ENCODE results near the gene SSR1.
A peak's percentile ranks its signal among the peaks of the same experiment; 100 is the strongest.
"Not testable (repeated sequence)": the region's sequence is repeated elsewhere in the genome, so short reads cannot be mapped to it uniquely, and the experiment has no call there.

Gene SSR1

GRCh38 chr6:7312616-7313504 is at the start of gene SSR1:
SSR1 (minus strand) TSS chr6:7313199; CDS start chr6:7313120, 79 bp downstream.
- DNase-seq (ENCODE audit: low spot score) (peak; percentile 85), FAIRE-seq (peak; percentile 58)

DNA sequence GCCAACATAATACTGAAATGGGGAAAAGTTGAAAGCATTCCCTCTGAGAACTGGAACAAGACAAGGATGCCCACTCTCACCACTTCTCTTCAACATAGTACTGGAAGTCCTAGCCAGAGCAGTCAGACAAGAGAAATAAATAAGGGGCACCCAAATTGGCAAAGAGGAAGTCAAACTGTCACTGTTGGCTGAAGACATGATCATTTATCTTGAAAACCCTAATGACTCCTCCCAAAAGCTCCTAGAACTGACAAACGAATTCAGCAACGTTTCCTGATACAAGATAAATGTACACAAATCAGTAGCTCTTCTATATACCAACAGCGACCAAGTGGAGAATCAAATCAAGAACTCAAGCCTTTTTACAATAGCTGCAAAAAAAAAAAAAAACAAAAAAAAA is 38.9 kb upstream of the SSR1 start:
- not testable (repeated sequence) for FAIRE-seq; DNase-seq (ENCODE audit: low spot score)

GRCh38 chr6:7350591-7350990 is 37.6 kb upstream of the SSR1 start:
- not testable (repeated sequence) for FAIRE-seq; DNase-seq (ENCODE audit: low spot score)

DNA sequence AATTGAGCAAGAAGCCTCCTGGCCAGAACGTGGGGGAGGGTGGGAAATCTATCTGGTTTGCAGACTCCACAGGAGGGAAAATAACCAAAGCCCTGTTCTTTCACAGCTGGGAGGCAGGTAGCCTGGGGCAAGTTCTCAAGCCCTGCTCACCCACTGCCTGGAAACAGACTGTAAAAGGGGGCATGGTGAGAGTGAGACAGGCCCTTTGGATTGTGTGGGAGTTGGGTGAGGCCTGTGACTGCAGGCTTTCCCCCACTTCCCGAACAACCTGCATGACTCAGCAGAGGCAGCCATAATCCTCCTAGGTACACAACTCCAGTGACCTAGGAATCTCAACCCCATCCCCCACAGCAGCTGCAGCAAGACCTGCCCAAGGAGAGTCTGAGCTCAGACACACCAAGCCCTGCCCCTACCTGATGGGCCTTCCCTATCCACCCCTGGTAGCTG is 34.6 kb upstream of the SSR1 start:
- FAIRE-seq = not testable (repeated sequence)
- peak; percentile 18 for DNase-seq (ENCODE audit: low spot score)

DNA sequence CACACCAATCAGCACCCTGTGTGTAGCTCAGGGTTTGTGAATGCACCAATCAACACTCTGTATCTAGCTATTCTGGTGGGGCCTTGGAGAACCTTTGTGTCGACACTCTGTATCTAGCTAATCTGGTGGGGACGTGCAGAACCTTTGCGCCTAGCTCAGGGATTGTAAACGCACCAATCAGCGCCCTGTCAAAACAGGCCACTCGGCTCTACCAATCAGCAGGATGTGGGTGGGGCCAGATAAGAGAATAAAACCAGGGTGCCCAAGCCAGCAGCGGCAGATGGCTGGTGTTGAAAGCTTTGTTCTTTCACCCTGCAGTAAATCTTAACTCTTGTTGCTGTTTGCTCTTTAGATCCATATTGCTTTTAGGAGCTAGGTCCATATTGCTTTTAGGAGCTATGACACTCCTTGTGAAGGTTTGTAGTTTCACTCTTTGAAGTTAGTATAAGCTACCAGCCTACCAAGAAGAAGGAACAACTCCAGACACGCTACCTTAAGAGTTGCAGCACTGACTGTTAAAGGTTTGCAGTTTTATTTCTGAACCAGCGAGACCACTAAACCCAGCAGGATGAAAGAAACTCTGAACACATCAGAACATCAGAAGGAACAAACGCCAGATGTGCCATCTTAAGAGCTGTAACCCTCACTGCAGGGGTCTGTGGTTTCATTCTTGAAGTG is 31.9 kb upstream of the SSR1 start:
- not testable (repeated sequence) for DNase-seq (ENCODE audit: low spot score); FAIRE-seq

DNA sequence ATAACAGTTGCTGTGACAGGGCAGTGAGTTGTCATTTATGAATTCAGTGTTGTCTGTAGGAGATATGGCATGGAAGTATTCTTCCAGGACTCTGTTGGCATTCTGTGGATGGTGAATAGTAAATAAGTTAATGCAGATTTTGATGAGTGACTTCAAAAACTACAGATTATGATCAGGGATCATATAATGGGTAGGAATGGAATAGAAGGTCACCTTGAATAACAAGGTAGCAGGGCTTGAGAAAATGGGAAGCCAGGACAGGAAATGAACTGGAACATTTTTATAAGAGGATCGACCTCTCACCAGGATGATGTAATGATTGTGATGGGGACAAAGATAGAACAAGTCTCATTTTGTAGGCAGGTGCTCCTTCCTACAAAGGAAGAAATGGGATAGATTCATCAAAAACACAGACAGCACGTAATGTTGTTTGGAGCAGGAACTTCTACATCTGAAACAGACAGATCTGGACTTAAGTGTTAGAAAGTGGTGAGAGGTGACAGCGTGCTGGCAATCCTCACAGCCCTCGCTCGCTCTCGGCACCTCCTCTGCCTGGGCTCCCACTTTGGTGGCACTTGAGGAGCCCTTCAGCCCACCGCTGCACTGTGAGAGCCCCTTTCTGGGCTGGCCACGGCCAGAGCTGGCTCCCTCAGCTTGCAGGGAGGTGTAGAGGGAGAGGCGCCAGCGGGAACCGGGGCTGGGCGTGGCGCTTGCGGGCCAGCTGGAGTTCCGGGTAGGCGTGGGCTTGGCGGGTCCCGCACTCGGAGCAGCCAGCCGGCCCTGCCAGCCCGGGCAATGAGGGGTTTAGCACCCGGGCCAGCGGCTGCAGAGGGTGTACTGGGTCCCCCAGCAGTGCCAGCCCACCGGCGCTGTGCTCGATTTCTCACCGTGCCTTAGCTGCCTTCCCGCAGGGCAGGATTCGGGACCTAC is 30.8 kb upstream of the SSR1 start:
- DNase-seq (ENCODE audit: low spot score) (no peak), FAIRE-seq (no peak)

DNA sequence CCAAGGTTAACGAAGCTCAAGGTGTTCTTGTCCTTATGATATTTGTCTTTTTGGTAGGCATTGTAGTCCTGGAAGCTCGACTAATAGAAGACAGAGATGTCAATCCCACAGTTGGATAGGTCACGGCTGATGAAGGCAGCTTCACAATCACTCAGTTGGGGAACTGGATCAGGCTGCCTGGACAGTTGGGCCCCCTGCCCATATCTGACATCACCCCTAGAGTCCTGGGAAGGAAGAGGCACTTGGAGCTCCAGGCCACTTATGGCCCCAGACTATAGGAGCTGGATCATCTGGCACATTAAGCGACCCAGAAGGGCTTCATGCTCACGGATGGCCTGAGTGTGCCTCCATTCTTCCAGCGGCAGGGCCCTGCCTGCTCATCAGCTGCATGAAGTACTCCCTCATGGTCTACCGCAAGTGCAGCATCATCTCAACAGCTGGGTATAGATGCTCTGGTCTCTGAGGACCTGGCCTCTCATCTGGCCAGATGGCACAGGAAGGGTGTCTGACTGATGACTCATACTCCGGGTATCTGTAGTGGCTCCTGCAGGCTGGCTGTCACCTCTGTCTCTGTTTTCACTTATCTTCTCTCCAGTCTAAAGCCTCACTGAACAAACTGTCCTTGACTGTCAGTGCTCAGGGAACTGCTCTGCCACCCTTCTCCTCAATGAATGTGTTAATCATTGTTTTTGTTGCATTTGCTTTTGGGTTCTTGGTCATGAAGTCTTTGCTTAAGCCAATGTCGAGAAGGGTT is 29.2 kb upstream of the SSR1 start:
- peak; percentile 16 for DNase-seq (ENCODE audit: low spot score)
- FAIRE-seq = no peak

- DNase-seq (ENCODE audit: low spot score) (no peak), FAIRE-seq (no peak)
Measured at GRCh38 chr6:7341271-7341670, 28.3 kb upstream of the SSR1 start.

GRCh38 chr6:7339007-7339732 is 26.2 kb upstream of the SSR1 start:
- DNase-seq (ENCODE audit: low spot score); FAIRE-seq: not testable (repeated sequence)

- FAIRE-seq (no peak), DNase-seq (ENCODE audit: low spot score) (no peak)
Measured at GRCh38 chr6:7338031-7338430, 25.0 kb upstream of the SSR1 start.

GRCh38 chr6:7335519-7335918 is 22.5 kb upstream of the SSR1 start:
- no peak for FAIRE-seq
- DNase-seq (ENCODE audit: low spot score) = no peak

GRCh38 chr6:7334685-7335084 is 21.7 kb upstream of the SSR1 start:
- no peak for FAIRE-seq
- DNase-seq (ENCODE audit: low spot score) = no peak

DNA sequence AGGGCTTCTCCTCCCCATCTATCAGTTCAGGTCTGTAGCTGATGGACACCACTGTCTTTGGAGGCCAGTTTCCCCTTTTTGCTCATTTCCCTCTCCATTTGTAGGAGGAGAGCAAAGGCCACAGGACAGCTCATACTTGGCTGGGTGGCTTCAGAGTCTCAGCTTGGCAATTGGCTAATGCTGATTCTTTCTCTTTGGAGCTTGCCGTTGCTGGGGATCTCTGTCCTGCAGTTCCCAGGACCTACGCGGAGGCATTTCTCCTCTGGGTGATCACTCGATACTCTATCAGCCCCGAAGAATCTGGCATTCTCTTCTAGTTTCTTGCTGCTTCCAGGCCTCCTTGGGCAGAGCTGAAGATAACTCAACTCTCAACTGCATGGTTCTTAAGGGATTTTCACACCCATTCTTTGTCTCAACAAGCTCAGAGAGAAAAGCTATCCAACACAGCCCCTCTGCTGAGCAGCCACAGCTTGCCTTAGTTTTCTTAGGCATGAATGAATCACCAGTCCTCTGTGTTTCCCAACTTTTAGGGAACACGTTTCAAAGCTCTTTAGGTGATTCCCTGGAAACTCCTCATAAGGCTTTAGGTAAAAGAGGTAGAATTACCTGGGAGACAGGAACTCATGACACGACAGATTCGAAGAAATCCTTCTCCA is 19.2 kb upstream of the SSR1 start:
- no peak for FAIRE-seq
- no peak for DNase-seq (ENCODE audit: low spot score)

DNA sequence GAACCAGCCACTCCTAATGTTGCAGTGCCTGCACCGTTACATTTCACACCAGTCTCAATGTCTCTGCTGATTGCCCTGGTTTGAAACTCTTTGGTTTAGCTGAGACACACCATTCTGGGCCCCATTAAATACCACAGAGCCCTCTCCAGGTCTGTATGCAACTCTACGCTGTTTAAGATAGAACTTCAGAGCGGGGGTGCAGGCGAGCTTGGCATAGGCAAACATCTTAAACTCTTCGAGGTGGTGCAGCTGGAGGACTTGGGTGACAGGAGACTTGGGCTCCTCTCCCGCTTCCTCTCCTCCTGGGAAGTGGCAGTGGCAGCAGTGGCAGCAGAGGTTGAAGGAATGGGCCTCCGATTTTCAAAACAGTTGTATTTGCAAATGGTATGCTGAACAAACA is 18.5 kb upstream of the SSR1 start:
- no peak for DNase-seq (ENCODE audit: low spot score)
- FAIRE-seq = no peak

DNA sequence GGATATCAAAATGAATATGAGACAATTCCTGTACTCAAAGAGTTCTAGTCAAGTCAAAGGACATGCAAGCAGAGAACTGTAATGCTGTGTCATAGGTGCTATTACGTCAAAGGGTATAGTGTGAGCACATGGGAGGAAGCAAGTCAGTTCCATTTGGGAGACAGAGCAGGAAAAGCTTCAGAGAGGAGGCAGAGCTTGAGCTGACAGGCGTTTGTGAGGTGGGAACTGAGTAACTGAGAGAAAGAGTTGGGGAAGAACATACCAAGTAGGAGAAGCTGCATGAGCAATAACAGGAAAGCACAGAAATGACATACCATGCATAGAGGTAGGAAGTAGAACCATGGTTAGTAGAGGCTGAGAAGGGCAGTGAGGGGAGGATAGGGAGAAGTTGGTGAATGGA is 15.2 kb upstream of the SSR1 start:
- DNase-seq (ENCODE audit: low spot score) = no peak
- no peak for FAIRE-seq

DNA sequence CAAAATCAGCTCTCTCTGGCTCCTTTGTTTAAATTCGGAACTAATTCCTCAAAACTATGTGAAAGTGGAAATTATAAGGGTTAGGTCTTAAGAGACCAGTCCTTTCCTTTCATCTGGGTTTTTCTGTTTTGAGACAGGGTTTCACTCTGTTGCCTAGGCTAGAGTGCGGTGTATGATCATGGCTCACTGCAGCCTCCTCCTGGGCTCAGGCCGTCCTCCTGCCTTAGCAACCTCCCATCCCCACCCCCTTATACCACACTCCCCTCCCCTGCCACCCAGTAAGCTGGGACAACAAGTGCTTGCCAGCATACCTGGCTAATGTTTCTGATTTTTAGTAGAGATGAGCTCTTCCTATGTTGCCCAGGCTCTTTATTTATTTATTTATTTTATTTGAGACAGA is 12.8 kb upstream of the SSR1 start:
- DNase-seq (ENCODE audit: low spot score) = no peak
- no peak for FAIRE-seq

DNA sequence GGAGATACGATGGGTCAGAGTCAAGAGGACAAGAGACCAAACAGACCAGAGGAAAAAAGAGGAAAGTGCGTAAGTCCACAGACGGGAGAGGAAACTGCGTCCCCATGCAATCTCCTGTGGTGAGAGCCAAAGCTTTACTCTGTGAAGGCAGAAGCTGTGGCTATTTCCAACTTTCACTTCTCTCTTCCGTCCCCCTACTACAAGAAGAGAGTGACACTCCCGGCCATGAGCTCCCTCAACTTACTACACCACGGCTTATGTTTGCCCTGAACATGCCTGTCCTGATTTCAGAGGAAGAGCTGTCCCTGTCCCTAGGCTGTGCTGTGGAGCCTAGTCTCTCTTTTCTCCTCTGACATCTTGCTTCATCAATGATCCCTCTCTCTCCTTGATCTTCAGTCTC is 11.5 kb upstream of the SSR1 start:
- no peak for FAIRE-seq
- DNase-seq (ENCODE audit: low spot score) = no peak

- no peak for FAIRE-seq
- DNase-seq (ENCODE audit: low spot score) = no peak
Measured at GRCh38 chr6:7323074-7323473, 10.1 kb upstream of the SSR1 start.

- not testable (repeated sequence) for FAIRE-seq; DNase-seq (ENCODE audit: low spot score)
Measured at GRCh38 chr6:7321866-7322265, 8.9 kb upstream of the SSR1 start.

Data from RCC 7860 (cell line).